HG03575 (cell line): ENCODE results near the gene PC.

Experiments
- ATAC-seq: cut with Tn5 transposase; IDR thresholded peaks from one replicate; pipeline ENCODE4 v1.9.1; 2021; ENCODE audit not compliant: unreplicated experiment, insufficient number of reproducible peaks, low FRiP score; ENCODE audit errors: extremely low read depth

Gene PC

DNA sequence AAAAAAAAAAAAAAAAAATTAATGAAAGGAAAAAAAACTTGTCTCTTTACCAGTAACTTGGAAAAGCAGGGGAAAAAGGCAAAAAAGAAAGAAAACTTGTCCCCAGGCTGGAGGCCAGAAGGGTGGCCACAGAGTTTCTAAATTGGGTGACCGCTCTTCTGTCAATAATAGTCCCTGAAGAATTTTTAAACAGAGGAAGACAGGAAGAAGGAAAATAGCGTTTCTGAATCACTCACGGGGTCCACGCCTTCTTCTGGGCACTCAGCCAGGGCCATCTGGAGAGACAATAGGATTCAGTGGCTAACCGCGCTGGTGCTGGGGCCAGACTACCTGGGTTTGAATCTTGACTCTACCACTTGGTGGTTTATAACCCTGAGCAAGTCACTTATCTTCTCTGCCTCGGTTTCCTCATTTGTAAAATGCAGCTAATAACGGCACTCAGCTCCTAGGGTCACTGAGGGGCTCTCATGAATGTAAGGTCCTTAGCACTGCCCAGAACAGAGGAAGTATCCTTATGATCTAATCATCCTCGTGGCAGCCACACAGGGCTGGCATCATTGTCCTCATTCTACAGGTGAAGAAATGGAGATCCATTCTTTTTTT is 23.9 kb upstream of the PC start:
- no peak for ATAC-seq

DNA sequence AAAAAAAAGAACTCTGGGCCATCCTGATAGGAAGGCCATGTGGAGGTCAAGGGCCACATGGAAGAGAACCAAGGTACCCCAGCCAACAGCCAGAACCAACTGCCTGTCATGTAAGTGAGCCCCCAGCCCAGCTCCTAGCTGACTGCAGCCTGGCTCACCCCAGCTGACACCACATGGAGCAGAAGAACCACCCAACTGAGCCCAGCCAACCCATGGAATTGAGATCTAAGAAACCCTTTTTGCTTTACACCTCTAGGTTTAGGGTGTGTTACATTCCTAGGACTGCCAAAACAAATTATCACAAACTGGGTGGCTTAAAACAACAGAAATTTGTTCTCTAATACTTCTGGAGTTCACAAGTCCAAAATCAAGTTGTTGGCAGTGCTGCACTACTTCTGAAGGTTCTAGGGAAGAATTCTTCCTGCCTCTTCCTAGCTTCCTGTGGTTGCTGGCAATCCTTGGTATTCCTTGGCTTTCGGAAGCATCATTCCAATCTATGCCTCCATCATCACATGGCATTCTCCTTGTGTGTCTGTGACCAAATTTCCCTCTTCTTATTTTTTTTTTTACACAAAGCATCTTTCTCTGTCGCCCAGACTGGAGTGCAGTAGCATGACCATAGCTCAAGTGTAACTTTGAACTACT is 21.3 kb upstream of the PC start:
- no peak for ATAC-seq

DNA sequence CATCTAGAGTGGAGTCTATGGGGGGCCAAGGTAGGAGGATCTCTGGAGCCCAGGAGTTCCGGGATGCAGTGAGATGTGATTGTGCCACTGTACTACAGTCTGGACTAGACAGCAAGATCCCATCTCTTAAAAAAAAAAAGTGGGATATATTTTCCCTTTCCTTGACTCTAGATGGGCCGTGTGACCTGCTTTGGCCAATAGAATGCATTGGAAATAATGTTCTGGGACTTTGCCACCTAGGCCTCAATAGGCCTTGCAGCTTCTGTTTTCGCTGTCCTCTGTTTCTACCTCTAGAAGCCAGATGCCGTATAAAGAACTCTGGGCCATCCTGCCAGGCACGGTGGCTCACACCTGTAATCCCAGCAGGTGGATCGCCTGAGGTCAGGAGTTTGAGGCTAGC is 20.5 kb upstream of the PC start:
- ATAC-seq: no peak

DNA sequence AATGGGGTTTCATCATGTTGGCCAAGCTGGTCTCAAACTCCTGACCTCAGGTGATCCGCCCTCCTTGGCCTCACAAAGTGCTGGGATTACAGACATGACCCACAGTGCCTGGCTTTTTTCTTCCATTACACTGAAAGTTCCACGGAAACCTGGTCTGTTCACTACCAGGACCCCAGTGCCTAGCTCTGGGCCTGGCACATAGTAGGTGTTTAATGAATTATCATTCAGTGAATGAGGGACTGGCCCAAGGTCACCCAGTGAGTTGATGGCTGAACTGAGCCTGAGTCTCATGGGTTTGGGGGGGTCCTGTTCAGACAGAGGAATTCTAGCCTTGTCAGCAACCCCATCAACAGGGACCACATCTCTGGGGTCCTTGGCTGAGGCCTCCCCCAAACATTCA is 20.0 kb upstream of the PC start:
- ATAC-seq: no peak

DNA sequence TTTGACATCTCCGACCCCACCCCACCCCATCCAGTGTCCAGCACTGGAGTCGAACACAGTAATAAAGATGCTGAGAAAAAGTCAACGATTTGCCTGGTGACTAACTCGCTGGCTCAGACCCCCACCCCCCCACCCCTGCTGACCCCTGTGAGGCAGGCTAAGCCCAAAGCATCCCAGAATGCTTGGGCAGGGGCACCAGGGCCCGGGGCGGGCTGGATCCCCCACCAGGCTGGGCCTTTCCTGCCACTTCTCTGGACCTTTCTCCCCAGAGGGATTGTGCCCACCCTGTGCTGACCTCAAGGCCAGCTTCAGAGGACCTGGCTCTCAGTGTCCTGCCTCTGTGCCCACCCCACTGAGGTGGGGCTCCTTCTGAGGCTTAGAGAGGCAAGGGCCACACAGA is 18.7 kb upstream of the PC start:
- ATAC-seq: no peak

DNA sequence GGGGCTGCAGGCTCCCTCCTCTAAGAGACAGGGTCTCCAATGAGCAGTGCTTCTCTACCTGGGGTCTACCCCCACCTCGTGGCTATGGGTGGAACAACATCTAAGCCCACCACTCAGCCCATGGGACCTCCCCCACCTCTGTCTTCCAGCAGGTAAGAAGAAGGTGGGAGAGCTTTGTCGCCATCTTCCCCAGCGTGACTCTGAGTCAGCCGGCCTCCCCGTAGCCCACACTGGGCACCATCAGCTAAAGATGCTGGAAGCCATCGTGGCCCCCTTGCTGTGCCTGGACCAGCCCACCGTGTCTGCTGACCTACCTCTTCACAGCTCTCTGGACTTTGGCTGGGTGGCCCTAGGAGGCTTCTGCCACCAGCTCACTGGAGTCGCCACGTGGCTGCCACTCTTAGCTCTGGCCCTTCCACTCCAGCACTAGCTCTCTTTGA is 17.9 kb upstream of the PC start:
- no peak for ATAC-seq

DNA sequence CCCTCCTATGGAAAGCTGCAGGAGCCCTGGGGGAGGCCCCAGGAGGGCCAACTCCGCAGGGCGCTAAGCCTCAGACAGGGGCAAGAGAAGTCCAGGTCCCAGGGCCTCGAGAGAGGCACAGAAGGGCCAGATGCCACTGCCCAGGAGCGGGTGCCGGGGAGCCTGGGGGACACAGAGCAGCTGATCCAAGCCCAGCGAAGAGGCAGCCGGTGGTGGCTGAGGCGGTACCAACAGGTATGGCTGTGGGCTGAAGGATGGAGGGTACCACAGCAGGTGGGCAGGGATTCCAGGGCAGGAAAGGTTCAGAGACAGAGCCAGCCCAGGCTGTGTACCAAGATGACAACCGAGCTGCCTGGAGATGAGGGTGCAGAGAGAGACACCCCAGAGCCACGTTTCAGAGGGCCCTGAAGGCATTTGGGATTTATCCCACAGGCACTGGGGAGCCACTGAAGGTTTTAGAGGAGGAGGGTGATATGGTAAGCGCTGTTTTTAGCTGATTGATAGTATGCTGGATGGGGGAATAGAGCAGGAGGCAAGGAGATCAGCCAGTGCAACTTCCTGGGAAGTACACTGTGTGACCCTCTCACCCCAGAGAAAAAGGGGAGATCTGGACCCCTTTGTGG is 17.3 kb upstream of the PC start:
- no peak for ATAC-seq

DNA sequence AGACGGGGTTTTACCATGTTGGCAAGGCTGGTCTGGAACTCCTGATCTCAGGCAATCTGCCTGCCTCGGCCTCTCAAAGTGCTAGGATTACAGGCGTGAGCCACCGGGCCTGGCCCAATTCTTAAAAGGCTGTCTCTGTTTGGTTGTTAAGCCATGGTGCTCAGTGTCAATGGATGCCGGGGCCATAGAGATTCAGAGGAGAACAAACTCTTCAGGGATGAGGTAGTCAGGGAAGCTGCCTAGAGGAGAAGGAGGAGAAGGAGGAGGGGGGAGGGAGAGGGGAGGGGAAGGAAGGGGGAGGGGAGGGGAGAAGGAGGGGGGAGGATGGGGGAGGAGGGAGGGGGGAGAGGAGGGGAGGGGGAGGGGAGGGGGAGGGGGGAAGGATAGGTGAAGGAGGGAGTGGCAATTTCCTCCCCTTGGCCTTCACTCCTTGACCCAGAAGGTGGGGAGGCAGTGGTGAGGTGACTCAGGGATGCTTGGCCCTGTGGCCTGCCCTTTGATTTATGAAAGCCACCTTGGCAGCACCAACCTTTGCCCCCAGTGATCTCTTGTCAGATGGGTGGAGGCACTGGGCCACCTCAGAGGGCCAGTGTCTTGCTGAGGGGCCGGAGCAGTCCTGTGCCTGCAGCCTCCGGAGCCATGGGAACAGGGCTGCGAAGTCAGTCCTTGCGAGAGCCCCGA is 16.7 kb upstream of the PC start, which contains the start of gene C11orf86:
C11orf86 (plus strand) TSS at position 581 of the 681 bp plus-strand sequence; CDS start at position 640, 59 bp downstream.
- ATAC-seq: no peak

DNA sequence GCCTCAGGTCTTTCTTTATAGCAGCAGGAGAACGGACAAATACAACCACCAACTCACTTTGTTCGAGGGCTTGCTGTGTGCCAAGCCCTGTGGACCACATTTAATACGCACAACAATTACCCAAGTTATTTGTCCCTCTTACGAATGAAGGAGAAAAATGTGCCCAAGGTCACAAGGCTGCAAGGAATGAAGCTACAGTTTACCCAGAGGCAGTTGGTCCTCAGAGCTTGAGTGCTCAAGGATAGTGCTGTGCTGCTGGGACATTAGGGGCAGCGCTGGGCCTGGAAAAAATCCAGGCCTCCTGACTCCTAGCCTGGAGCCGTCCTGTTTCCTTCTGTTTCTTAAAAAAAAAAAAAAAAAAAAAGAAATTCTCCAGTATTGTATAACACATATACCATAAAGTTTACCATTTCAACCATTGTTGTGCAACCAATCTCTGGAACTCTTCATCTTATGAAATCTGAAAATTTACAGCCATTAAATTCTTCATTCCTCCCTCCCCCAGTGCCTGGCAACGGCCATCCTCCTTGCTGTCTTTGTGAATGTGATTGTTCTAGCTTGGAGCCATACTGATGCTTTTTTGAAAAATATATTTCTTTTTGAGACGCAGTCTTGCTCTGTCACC is 15.9 kb upstream of the PC start:
- no peak for ATAC-seq

DNA sequence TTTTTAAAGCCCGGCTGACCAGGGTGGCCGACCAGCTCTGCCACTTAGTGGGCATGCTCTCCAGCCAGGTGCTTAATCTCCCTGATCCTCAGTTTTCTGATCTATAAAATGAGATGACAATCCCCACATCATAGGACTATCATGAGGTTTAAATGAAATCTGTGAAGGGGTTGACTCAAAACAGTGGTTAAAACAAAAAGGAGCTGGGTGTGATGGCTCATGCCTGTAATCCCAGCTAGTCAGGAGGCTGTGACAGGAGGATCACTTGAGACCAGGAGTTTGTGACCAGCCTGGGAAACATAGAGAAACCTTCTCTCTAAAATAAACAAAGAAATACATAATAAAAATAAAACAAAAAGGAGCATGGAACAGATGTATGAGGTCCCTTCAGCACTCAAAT is 13.3 kb upstream of the PC start:
- ATAC-seq: no peak

DNA sequence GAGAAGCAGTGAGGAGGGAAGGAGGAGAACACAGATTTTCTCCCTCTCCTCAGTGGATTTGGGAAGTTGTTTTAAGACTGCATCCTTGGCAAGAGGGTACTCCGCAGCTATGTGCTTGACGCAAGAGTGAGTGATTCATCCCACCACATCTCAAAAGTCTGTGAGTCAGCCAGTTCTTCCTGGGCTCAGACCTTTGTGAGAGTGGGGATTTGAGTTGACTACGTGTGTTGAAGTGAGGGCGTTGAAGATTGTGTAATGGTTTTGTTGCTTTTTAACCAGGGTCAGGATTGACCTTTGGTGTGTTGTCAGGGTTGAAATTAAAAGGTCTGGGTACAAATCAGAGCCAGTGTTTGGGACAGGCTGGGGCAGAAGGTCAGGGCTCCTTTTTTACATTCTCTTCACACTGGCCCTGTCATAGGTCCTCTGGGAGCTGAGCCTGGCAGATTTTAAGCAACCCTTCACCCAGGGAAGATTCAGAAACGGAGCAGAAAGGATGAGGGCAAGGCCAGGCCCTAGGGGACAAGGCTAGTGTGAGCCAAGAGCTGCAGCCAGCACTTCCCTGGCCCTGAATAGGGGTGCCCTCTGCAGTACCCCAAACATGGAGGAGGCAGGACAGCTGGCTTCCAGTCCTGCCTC is 12.7 kb upstream of the PC start:
- no peak for ATAC-seq

DNA sequence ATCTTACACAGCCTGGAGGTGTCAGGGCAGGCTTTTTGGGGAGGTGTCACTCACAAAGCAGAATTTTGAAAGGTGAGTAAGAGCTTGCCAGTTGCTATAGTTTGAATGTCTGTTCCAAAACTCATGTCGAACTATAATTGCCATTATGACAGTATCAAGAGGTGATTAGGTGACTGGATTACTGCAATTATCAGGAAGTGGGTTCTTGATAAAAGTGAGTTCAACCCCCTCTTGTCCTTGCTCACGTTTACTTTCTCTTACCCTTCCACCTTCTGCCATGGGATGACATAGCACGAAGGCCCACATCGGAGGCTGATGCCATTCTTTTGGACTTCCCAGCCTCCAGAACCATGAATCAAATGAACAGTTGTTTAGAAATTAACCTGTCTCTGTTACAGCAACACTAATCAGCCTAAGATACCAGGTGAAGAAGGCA is 12.2 kb upstream of the PC start:
- ATAC-seq: no peak

DNA sequence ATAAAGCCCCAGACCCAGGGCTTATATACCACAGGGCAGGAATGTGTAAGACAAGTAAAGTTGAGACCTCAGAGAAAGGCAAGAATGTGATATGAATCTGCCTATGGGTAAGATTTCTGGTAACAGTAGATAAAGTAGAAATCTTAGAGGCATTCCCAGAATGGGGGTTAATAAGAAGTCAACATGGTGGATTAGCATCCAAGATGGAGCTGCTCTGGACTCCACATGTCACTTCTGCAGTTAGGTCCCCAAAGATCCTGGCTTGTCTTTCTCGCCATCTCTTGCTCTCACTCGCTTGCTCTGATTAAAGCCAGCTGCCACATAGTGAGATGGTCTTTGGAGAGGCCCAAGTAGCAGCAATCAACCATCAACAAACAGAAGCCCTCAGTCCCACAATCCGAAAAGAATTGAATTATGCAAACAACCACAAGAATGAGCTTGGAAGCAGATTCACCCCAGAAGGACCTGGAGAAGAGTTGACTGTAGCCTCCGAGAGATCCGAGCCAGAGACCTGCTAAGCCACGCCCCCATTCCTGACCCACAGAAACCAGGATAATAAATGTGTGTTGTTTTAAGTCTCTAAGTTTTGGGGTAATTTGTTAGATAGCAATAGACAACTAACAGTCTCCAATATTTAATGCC is 11.5 kb upstream of the PC start:
- no peak for ATAC-seq

DNA sequence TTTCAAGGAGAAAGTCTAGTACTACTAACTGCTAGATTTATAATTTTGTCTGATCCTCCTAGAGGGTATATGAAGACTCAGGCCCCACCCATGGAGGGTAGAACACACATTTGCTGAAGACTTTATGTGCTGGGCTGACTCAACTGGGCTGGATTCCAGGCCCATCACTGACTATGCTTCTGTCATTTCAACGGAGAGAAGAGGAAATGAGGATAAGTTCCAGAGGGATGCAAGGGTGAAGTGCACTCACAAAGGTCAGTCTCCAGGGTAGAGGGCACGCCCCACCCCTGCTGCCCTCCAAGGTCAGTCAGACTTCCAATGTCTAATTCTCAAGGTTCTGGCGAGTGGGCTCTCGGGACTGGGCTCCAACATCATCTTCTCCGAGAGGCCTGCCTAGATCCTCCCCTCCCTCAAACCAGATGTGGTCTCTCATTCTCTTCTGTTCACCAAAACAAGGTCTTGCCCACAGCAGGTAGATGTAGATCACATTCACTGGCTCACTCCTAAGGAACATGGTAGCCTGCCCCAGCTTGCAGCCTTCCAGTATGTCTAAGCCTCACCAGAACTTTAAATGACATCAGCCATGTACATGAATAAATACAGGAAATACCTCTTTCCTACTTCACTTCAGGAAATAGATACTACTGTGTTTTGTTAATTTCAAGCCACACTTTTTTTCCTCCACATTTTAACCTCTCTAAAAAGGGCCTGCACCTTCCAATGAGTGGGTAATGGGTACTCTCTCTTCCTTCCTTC is 9.7 kb upstream of the PC start:
- no peak for ATAC-seq

DNA sequence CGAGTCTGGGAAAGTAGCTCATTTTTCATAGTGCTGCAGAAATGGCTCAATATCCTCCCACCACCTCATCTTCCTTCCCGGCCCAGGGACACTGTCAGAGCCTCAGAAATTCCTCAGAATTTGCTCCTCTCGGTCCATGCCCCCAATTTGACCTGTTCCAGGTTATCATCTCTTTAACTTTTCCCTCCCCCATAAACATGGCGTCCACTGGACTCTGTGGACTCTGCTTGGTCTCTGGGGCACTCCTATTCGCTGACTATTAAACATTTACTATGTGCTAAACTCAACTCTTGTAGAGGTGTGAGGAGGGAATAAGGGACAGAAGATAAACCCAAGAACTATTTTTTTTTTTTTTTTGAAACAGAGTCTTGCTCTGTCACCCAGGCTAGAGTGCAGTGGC is 8.2 kb upstream of the PC start:
- no peak for ATAC-seq

DNA sequence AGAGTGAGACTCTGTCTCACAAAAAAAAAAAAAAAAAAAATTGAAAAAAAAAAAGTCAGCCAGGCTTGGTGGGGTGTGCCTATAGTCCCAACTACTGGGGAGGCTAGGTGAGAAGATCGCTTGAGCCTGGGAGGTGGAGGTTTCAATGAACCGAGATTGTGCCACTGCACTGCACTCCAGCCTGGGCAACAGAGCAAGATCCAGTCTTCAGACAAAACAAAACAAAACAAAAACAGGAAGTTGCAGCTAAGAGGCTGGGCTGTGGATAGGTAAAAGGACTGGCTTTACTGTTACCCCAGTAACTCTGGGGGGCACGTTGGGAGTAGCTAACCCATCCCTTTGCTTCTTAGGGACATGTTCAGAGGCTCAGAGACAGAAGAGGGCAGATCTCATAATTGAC is 6.3 kb upstream of the PC start:
- ATAC-seq: no peak

DNA sequence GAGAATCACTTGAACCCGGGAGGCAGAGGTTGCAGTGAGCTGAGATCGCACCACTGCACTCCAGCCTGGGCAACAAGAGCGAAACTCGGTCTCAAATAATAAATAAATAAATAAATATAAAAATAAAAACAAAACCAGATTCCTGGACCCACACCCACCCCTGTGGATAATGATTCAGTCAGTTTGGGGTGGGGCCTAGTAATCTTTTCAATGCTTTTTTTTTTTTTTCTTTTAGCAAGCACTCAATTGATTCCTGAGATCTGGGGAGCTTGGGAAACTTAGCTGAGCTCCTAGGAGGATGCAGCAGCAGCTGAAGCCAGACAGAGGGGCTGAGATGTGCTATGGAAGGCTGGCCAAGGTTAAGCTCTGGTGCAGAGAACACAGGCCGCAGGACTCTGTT is 4.6 kb upstream of the PC start:
- ATAC-seq: no peak

DNA sequence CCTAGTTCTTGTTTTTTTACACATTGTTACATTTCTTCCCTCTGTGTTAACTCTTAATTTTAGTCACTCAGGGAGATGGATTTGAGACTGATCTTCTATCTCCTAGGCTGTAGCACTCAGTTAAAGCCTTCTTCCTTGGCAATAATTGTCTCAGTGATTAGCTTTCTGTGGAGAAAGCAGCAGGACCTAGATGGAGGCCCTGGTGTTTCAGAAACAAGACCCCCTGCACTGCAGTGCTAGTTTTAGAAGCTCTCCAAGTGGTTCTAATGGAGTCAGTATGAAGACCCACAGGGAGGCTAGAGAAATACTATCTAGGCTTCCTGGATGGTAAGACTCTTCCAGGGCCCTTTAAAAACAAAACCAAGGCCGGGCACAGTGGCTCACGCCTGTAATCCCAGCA is 4.1 kb upstream of the PC start:
- ATAC-seq: no peak
